Epithelial cell of proximal tubule (primary cell): Measurements from ENCODE around the gene CACNA1H. TPM values are rescaled to one million over a fixed set of nuclear protein-coding genes. Genes with fewer than 3 reads are reported as not detected.

ENCODE experiments used
- DNase-seq: peaks from one replicate; pipeline ENCODE4 v3.0.0-alpha.2; 2011; ENCODE audit warnings: low read depth
- H3K4me3 ChIP-seq: 2 replicates; pipeline ENCODE4 v1.5.1; 2011; ENCODE audit warnings: low read depth, mild to moderate bottlenecking, low read length
- total RNA-seq: library from RNA; depleted of rRNA; stranded (reverse); fragments of >200 nt; gene quantifications from 2 replicates; pipeline ENCODE4 v1.2.3, GENCODE V29; 2015
- TF ChIP-seq, protein P1 (sequence below): conservative IDR thresholded peaks from 2 replicates; pipeline ENCODE4 v1.5.1; 2012; ENCODE audit warnings: low read depth, mild to moderate bottlenecking, low read length

The CACNA1H gene
- total RNA-seq, 1 donor from 2014 or later = 0.29 TPM

DNA sequence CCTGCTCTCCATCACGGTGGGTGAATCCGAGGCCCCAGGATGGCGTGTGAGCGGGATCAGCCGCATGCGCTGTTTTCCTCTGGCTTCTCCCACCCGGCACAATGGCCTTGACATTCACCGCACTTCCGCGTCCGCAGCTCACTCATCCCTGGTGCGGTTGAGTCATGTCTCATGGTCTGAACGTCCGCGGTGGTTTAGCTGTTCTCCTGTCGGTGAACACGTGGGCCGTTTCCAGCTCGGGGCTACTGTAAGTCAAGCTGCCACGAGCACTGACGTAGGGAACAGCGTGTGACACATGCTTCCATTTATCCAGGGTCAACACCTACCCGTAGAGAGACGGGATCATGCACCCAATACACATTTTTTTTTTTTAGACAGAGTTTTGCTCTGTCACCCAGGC, 15.3 kb upstream of the CACNA1H start:
- DNase-seq = peak; percentile 16
- no peak overlapping the region for H3K4me3 ChIP-seq
- TF ChIP-seq, protein P1, sequence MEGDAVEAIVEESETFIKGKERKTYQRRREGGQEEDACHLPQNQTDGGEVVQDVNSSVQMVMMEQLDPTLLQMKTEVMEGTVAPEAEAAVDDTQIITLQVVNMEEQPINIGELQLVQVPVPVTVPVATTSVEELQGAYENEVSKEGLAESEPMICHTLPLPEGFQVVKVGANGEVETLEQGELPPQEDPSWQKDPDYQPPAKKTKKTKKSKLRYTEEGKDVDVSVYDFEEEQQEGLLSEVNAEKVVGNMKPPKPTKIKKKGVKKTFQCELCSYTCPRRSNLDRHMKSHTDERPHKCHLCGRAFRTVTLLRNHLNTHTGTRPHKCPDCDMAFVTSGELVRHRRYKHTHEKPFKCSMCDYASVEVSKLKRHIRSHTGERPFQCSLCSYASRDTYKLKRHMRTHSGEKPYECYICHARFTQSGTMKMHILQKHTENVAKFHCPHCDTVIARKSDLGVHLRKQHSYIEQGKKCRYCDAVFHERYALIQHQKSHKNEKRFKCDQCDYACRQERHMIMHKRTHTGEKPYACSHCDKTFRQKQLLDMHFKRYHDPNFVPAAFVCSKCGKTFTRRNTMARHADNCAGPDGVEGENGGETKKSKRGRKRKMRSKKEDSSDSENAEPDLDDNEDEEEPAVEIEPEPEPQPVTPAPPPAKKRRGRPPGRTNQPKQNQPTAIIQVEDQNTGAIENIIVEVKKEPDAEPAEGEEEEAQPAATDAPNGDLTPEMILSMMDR = no peak

GRCh38 chr16:1140582-1141162, 12.2 kb upstream of the CACNA1H start:
- DNase-seq = no peak
- TF ChIP-seq, protein P1 = no peak
- no peak overlapping the region for H3K4me3 ChIP-seq

GRCh38 chr16:1141191-1141590, 11.7 kb upstream of the CACNA1H start:
- H3K4me3 ChIP-seq = no peak overlapping the region
- DNase-seq = no peak
- TF ChIP-seq, protein P1 = no peak

DNA sequence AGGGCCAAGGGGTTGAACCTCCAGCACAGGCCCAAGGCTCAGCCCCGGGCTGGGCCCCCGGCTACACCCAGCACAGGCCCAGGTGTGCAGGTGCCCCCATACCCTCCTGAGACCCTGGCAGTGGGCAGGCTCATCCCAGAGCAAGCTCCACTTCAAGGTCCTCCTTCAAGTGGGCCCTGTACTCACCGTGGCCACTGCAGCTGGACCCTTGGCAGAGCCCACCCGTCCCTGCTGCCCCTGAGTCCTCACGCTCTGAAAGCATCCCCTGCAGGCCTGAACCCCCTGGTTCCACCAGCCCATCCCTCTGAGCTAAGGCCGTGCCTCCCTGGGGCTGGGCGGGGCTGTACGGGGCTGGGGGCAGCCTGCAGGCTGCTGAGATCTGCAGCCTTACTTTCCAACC, 11.2 kb upstream of the CACNA1H start:
- no peak for DNase-seq
- no peak overlapping the region for H3K4me3 ChIP-seq
- TF ChIP-seq, protein P1 = no peak

DNA sequence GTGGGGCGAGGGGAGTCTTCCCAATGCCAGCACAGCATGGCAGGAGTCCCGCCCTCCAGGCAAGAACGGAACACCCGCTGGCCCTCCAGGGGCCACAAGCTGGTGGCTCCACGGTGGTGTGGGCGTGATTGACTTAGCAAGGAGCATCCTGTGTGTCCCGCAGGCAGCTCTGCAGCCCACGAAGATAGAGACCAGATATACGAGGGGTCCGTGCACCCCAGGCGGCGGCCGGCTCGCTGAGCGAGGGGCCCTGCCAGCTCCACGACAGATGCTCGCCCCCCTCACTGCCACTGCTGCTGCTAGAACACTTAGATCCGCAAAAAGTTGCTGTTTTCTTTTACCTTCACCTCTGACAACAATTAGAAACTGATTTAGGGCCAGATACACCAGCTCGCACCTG, 10.0 kb upstream of the CACNA1H start:
- no peak overlapping the region for H3K4me3 ChIP-seq
- no peak for DNase-seq
- TF ChIP-seq, protein P1 = no peak

- H3K4me3 ChIP-seq = no peak overlapping the region
- no peak for DNase-seq
- TF ChIP-seq, protein P1 = no peak
These were observed 9.0 kb upstream of the CACNA1H start for GRCh38 chr16:1143761-1144450.
